GM12878 (cell line): ENCODE data around the gene ANKRD28. TPM values are rescaled to one million over a fixed set of nuclear protein-coding genes. Genes with fewer than 3 reads are reported as not detected.
A peak's percentile ranks its signal among the peaks of the same experiment; 100 is the strongest.

Source experiments
- ATAC-seq: fragments of 200-7000 bp; cut with Tn5 transposase; 3 replicates; pipeline ENCODE4 v1.9.1; 2020; ENCODE audit warnings: mild to moderate bottlenecking, moderate library complexity
- BruUV-seq: library from RNA; stranded (reverse); fragments of 400-500 nt; replicated peaks from 2 replicates; lab custom pipeline; 2021; lab: Mats Ljungman, UMichigan
- CTCF ChIA-PET: fragments of 300-600 bp; sonication (Branson Sonifier 250); formaldehyde crosslinking; extraction: SDS; loops from one replicate; lab custom pipeline; 2021; ENCODE audit warnings: inconsistent platforms; lab: Yijun Ruan, JAX
- POLR2A ChIA-PET: fragments of 350-600 bp; formaldehyde crosslinking; extraction: SDS; loops from one replicate; lab custom pipeline; 2021; ENCODE audit warnings: inconsistent platforms; lab: Charles Lee
- RAD21 ChIA-PET: fragments of 300-600 bp; sonication (Branson Sonifier 250); formaldehyde crosslinking; loops from one replicate; lab custom pipeline; 2023; ENCODE audit warnings: antibody characterized with exemption; ENCODE audit not compliant: unreplicated experiment; lab: Charles Lee
- SMC1A ChIA-PET: fragments of 300-600 bp; sonication (Branson Sonifier 250); formaldehyde crosslinking; loops from one replicate; lab custom pipeline; 2023; ENCODE audit not compliant: unreplicated experiment, uncharacterized antibody; lab: Charles Lee
- DNase-seq: peaks from one replicate; pipeline ENCODE4 v3.0.0-alpha.2; 2011; ENCODE audit warnings: low read depth, low spot score
- FAIRE-seq: peaks from 3 replicates; lab custom pipeline; 2011; peaks lifted over from hg19 to GRCh38; lab: Jason Lieb, UNC
- H2AFZ ChIP-seq: 2 replicates; pipeline ENCODE4 v1.6.0; 2011; ENCODE audit warnings: low read depth, low read length, control low read depth; ENCODE audit not compliant: control insufficient read depth
- H3K27ac ChIP-seq: 2 replicates; pipeline ENCODE4 v1.5.1; 2011; ENCODE audit warnings: control low read depth; ENCODE audit not compliant: control insufficient read depth, insufficient read depth
- H3K27me3 ChIP-seq, 2 experiments: replicated peaks in 1 of 2; 2 replicates each; pipeline versions ENCODE4 v1.6.0 to v1.6.1; 2011; ENCODE audit warnings: low read length in 1 of 2; ENCODE audit not compliant: control insufficient read depth in 2 of 2, insufficient read depth in 2 of 2
- H3K36me3 ChIP-seq, 2 experiments: 2 replicates each; pipeline ENCODE4 v1.5.1; 2011; ENCODE audit warnings: low read length in 1 of 2; ENCODE audit not compliant: control insufficient read depth in 2 of 2, insufficient read depth in 2 of 2
- H3K4me1 ChIP-seq: 2 replicates; pipeline ENCODE4 v1.6.1; 2011; ENCODE audit warnings: mild to moderate bottlenecking, low read length, moderate library complexity, mixed read lengths; ENCODE audit not compliant: control insufficient read depth, insufficient read depth
- H3K4me2 ChIP-seq: 2 replicates; pipeline ENCODE4 v1.6.0; 2011; ENCODE audit warnings: control low read depth; ENCODE audit not compliant: control insufficient read depth, insufficient read depth
- H3K4me3 ChIP-seq: fragments of 200-600 bp; sonication (generic); 2 replicates; pipeline ENCODE4 v1.5.1; 2016
- H3K79me2 ChIP-seq: 2 replicates; pipeline ENCODE4 v1.6.0; 2011; ENCODE audit warnings: low read length; ENCODE audit not compliant: control insufficient read depth, insufficient read depth
- H3K9ac ChIP-seq: 2 replicates; pipeline ENCODE4 v1.8.0; 2011; ENCODE audit warnings: low read length, control low read depth, mixed read lengths; ENCODE audit not compliant: control insufficient read depth, insufficient read depth
- H3K9me3 ChIP-seq: replicated peaks from 3 replicates; pipeline ENCODE4 v1.5.1; 2011; ENCODE audit warnings: mild to moderate bottlenecking, low read length; ENCODE audit not compliant: control insufficient read depth, insufficient read depth
- H4K20me1 ChIP-seq: 2 replicates; pipeline ENCODE4 v1.6.0; 2011; ENCODE audit not compliant: control insufficient read depth, insufficient read depth
- ATF7 ChIP-seq: fragments of 450-650 bp; IDR thresholded peaks from 2 replicates; pipeline ENCODE4 v1.6.1; 2016; ENCODE audit warnings: low read depth, mild to moderate bottlenecking
- JUNB ChIP-seq: IDR thresholded peaks from 2 replicates; pipeline ENCODE4 v1.6.1; 2016; ENCODE audit warnings: antibody characterized with exemption, mild to moderate bottlenecking
- NFIC ChIP-seq: IDR thresholded peaks from 2 replicates; pipeline ENCODE4 v1.6.1; 2012; ENCODE audit warnings: low read depth, mild to moderate bottlenecking, inconsistent platforms, low read length, moderate library complexity
- RUNX3 ChIP-seq: IDR thresholded peaks from 2 replicates; pipeline ENCODE4 v1.6.1; 2012; ENCODE audit warnings: low read length, inconsistent platforms
- ZNF384 ChIP-seq: IDR thresholded peaks from 2 replicates; pipeline ENCODE4 v1.6.1; 2012; ENCODE audit warnings: low read depth, mild to moderate bottlenecking, low read length, improper control_type of control experiment, borderline replicate concordance
- WGBS: methylation state at CpG from one replicate; pipeline ENCODE4 v1.1.6; 2016; ENCODE audit warnings: low lambda C conversion rate; ENCODE audit not compliant: insufficient replicate concordance, insufficient coverage; ENCODE audit errors: missing lambda C conversion rate; 5-methylcytosine and 5-hydroxymethylcytosine counted together
- in situ Hi-C: fragments of 300-500 bp; cut with MboI; formaldehyde crosslinking; loops from 9 replicates; pipeline ENCODE4 v1.14.3; 2018; ENCODE audit warnings: mixed read lengths
- intact Hi-C: fragments of 100-400 bp; cut with micrococcal nuclease; formaldehyde crosslinking; loops from one replicate; pipeline ENCODE4 v1.14.2; 2022; ENCODE audit not compliant: unreplicated experiment
- polyA plus RNA-seq, 11 experiments: library from polyadenylated mRNA; depleted of rRNA in 4 of 11; unstranded in 6 of 11; stranded (reverse) in 5 of 11; fragments of >200 nt; fragmentation: Nextera tagmentation in 4 of 11; fragmentation: Illumina TruSeq in 1 of 11; extraction: Ambion mirVana in 4 of 11; extraction: Trizol in 1 of 11; gene quantifications; 1 replicate in 1 of 11; 2 replicates in 10 of 11; pipeline versions ENCODE4 v1.2.1 to v1.2.3, GENCODE V29; 2011 to 2016; ENCODE audit warnings: inconsistent platforms in 2 of 11, missing spikeins in 2 of 11, low read depth in 1 of 11
- total RNA-seq, 4 experiments: library from RNA; depleted of rRNA in 3 of 4; stranded (reverse); fragments of >200 nt in 3 of 4; fragmentation: Illumina TruSeq in 1 of 4; extraction: Trizol in 1 of 4; gene quantifications; 2 replicates each; pipeline versions ENCODE4 v1.2.1 to v1.2.3, GENCODE V29; 2013 to 2021
- TF ChIP-seq, protein P1 (sequence below): fragments of 450-650 bp; IDR thresholded peaks from 2 replicates; pipeline ENCODE4 v1.6.1; 2018; ENCODE audit warnings: mild to moderate bottlenecking, low read depth, moderate library complexity; ENCODE audit not compliant: partially characterized antibody

Gene ANKRD28
- total and polyA plus RNA-seq, 10 of the 15 experiments (the other 5 are each of a cell fraction or from before 2014, with no cell fraction given) = 11.2 to 105 (median 38.3) TPM

DNA sequence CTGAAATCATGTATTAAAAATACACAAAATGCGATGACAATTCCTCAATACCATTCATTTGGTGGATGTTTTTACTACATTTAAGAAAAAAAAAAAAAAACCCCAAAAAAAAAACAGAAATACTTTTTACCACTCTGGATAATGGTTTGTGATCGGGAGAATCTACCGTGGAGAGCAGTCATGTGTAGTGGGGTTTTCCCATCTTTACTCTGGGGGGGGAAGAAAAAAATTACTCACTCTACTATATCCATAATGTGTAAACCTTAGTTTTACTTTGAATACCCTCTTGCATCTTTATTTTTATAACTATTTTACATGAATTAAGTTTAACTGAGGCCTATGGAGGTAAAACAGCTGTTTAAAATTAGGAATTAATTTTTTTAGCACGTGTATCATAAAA lies 83.3 kb downstream of the ANKRD28 start:
- DNase-seq (no peak), FAIRE-seq (no peak), ATAC-seq (peak; percentile 86)
- CTCF ChIA-PET = interaction anchor here (0.6 to 3.1 kb wide), 15 partner anchors 8 to 459 kb away, joined by 3 to 24 read pairs (median 4); partner anchors contain the start of gene ANKRD28
- in situ Hi-C loops (no loop called here), intact Hi-C loops (no loop called here)
- SMC1A ChIA-PET = interaction anchor here (0.6 to 4.4 kb wide), 23 partner anchors 9 to 591 kb away, joined by 3 to 46 read pairs (median 4); partner anchors contain the start of gene ANKRD28
- no peak overlapping the region for H2AFZ ChIP-seq
- H3K9me3 ChIP-seq = no peaks in the 10 kb centered on the region; the same call in 2 of the 3 replicates
- H3K79me2 ChIP-seq = no peaks in the 10 kb centered on the region
- H3K9ac ChIP-seq = no peak overlapping the region
- no peak overlapping the region for H3K27ac ChIP-seq
- BruUV-seq = no TSS peak
- H3K36me3 ChIP-seq = peaks cover 0 to 15% of the 10 kb centered on the region in 2 experiments
- H3K4me1 ChIP-seq = no peaks in the 10 kb centered on the region; the same call in 1 of the 2 replicates
- no peak overlapping the region for H3K4me3 ChIP-seq
- 3% methylated on average over 4 of the region's 4 CpGs for WGBS
- H3K4me2 ChIP-seq = no peak overlapping the region
- no peaks in the 10 kb centered on the region for H4K20me1 ChIP-seq
- TF ChIP-seq RUNX3 = peak; percentile 20; the same call in 1 of the 2 replicates
- TF ChIP-seq NFIC = peak; percentile 49; the same call in 1 of the 2 replicates
- TF ChIP-seq JUNB = peak; percentile 56
- TF ChIP-seq, protein P1, sequence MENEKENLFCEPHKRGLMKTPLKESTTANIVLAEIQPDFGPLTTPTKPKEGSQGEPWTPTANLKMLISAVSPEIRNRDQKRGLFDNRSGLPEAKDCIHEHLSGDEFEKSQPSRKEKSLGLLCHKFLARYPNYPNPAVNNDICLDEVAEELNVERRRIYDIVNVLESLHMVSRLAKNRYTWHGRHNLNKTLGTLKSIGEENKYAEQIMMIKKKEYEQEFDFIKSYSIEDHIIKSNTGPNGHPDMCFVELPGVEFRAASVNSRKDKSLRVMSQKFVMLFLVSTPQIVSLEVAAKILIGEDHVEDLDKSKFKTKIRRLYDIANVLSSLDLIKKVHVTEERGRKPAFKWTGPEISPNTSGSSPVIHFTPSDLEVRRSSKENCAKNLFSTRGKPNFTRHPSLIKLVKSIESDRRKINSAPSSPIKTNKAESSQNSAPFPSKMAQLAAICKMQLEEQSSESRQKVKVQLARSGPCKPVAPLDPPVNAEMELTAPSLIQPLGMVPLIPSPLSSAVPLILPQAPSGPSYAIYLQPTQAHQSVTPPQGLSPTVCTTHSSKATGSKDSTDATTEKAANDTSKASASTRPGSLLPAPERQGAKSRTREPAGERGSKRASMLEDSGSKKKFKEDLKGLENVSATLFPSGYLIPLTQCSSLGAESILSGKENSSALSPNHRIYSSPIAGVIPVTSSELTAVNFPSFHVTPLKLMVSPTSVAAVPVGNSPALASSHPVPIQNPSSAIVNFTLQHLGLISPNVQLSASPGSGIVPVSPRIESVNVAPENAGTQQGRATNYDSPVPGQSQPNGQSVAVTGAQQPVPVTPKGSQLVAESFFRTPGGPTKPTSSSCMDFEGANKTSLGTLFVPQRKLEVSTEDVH = no peak
- TF ChIP-seq ATF7 = no peak
- peak; percentile 26; the same call in 1 of the 2 replicates for TF ChIP-seq ZNF384
- POLR2A ChIA-PET = interaction anchor here (0.6 to 1.8 kb wide), 6 partner anchors 18 to 254 kb away, joined by 3 to 11 read pairs (median 6); no protein-coding TSS in a partner anchor
- RAD21 ChIA-PET = interaction anchor here (0.6 to 4.3 kb wide), 15 partner anchors 11 to 97 kb away, joined by 3 to 39 read pairs (median 9); partner anchors contain the start of gene ANKRD28
- H3K27me3 ChIP-seq = no peaks in the 10 kb centered on the region
